Transverse colon (tissue), 4 donors: ENCODE data around the gene TMEM245.

Experiments used
- EP300 ChIP-seq: sonication (generic); formaldehyde crosslinking; IDR thresholded peaks from one replicate; pipeline ENCODE4 v1.6.1; 2017; ENCODE audit warnings: antibody characterized with exemption, low read depth
- POLR2A ChIP-seq: fragments of 450-650 bp; IDR thresholded peaks from one replicate; pipeline ENCODE4 v1.6.1; 2016; ENCODE audit warnings: antibody characterized with exemption, mild to moderate bottlenecking, moderate library complexity
- POLR2AphosphoS5 ChIP-seq, 3 donors: sonication (generic); formaldehyde crosslinking; IDR thresholded peaks; one replicate each; pipeline ENCODE4 v1.6.1; 2016; ENCODE audit warnings: antibody characterized with exemption in 3 of 3
- TF ChIP-seq, protein P1 (sequence below), 5 experiments: fragments of 200-600 bp in 3 of 5; fragments of 450-650 bp in 2 of 5; sonication (generic) in 3 of 5; IDR thresholded peaks; 1 replicate in 2 of 5; 2 replicates in 3 of 5; pipeline ENCODE4 v1.5.1; 2016 to 2017; ENCODE audit warnings: antibody characterized with exemption in 5 of 5, inconsistent platforms in 3 of 5, mild to moderate bottlenecking in 2 of 5, moderate library complexity in 1 of 5

DNA sequence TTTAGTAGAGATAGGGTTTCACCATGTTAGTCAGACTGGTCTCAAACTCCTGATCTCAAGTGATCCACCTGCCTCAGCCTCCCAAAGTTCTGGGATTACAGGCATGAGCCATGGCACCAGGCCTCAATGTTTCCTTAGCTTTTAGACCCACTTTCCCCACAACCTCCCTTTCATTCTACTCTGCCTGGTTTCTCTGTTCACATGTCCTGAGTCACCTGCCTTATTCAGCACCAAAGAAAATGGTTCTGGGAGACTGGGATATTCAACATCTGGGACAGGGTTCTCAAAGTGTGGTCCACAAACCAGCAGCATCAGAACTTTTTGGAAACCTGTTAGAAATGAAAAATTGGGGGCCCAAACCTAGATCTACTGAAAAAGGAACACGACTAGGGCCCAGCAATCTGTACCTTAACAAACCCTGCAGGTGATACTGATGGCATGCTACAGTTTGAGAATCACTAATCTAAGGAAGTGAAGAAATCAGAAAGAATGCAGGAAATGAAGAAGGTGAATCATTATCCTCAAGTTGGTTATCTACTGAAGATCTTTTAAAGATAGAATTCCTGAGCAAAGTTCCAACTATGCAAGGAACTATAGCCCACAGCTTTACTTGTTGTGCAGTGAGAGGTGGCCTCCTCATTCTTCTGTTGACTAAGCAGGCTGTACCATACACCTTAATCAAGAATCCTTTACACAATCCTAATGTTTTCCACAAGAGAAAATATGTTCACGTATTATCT, 54.6 kb downstream of the TMEM245 start:
- TF ChIP-seq EP300 (no peak), POLR2AphosphoS5 (IDR thresholded peaks at IDR 0.05) (no peak), POLR2A (no peak)
- TF ChIP-seq, protein P1, sequence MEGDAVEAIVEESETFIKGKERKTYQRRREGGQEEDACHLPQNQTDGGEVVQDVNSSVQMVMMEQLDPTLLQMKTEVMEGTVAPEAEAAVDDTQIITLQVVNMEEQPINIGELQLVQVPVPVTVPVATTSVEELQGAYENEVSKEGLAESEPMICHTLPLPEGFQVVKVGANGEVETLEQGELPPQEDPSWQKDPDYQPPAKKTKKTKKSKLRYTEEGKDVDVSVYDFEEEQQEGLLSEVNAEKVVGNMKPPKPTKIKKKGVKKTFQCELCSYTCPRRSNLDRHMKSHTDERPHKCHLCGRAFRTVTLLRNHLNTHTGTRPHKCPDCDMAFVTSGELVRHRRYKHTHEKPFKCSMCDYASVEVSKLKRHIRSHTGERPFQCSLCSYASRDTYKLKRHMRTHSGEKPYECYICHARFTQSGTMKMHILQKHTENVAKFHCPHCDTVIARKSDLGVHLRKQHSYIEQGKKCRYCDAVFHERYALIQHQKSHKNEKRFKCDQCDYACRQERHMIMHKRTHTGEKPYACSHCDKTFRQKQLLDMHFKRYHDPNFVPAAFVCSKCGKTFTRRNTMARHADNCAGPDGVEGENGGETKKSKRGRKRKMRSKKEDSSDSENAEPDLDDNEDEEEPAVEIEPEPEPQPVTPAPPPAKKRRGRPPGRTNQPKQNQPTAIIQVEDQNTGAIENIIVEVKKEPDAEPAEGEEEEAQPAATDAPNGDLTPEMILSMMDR (IDR thresholded peaks at IDR 0.05), result no peak
